ENCODE measurements around the gene LHFPL3. TPM values are rescaled to one million over a fixed set of nuclear protein-coding genes. Genes with fewer than 3 reads are reported as not detected.
"Not testable (repeated sequence)": the region's sequence is repeated elsewhere in the genome, so short reads cannot be mapped to it uniquely, and the experiment has no call there.

Gene LHFPL3
- not detected in 2 replicates for total RNA-seq (2021)
- percentile 2 among the genes with signal in this experiment for Bru-seq, nascent RNA
- BruChase-seq, experiment 1, labeled RNA remaining after a 2-hour chase = percentile 4 among the genes with signal in this experiment
- percentile 8 among the genes with signal in this experiment for BruChase-seq, experiment 2, labeled RNA remaining after a 6-hour chase
- long read RNA-seq = 0 reads

GRCh38 chr7:104328296-104328969 is at the start of gene LHFPL3:
Gene LHFPL3 (plus strand): TSS chr7:104328603.
- no peak within 1 kb of the TSS for H3K4me3 ChIP-seq
- no TSS peak for BruUV-seq (replicated peaks)
- no peak within 1 kb of the TSS for H3K4me2 ChIP-seq
- no peaks in the 10 kb centered on the region for H3K9me2 ChIP-seq (ENCODE audit: insufficient read depth)
- no peaks in the 10 kb centered on the region for H3K36me3 ChIP-seq (ENCODE audit: low read depth)
- ChIA-PET POLR2A (ENCODE audit: unreplicated experiment) (no interaction called here), CTCF (no interaction called here)
- no peak within 1 kb of the TSS for H2AFZ ChIP-seq
- DNase-seq = no peak
- TF ChIP-seq CTCF (conservative IDR thresholded peaks at IDR 0.05) = no peak
- TF ChIP-seq EZH2 (IDR thresholded peaks at IDR 0.05; ENCODE audit: low read depth) = no peak
- peaks cover 20% of the 10 kb centered on the region; the same call in 1 of the 2 replicates for H3K27me3 ChIP-seq (ENCODE audit: insufficient read depth, low read depth)
- H3K79me2 ChIP-seq (ENCODE audit: low read depth) = no peaks in the 10 kb centered on the region
- H3F3A ChIP-seq (ENCODE audit: insufficient read depth, low read depth) = no peaks in the 10 kb centered on the region
- no peak within 1 kb of the TSS for H3K27ac ChIP-seq
- no peaks in the 10 kb centered on the region for H3K9me3 ChIP-seq (ENCODE audit: insufficient read depth, low read depth)
- intact Hi-C loops (cut with micrococcal nuclease; ENCODE audit: unreplicated experiment) = no loop called here
- no peaks in the 10 kb centered on the region for H4K20me1 ChIP-seq (ENCODE audit: insufficient read depth)
- no peaks in the 10 kb centered on the region for H3K4me1 ChIP-seq (replicated peaks; ENCODE audit: insufficient read depth)

- 0 out of 2 replicates have a peak, but pooled peaks cover 11% of the 10 kb centered on the region for H3K27me3 ChIP-seq (ENCODE audit: insufficient read depth, low read depth)
- H2AFZ ChIP-seq; H3K4me1 ChIP-seq (replicated peaks; ENCODE audit: insufficient read depth); DNase-seq; H3K9me3 ChIP-seq (ENCODE audit: insufficient read depth, low read depth); H3K4me3 ChIP-seq; H3K4me2 ChIP-seq; POLR2A ChIA-PET (ENCODE audit: unreplicated experiment); CTCF ChIA-PET; H3F3A ChIP-seq (ENCODE audit: insufficient read depth, low read depth); H3K27ac ChIP-seq; H3K9me2 ChIP-seq (ENCODE audit: insufficient read depth); H3K36me3 ChIP-seq (ENCODE audit: low read depth); H4K20me1 ChIP-seq (ENCODE audit: insufficient read depth); intact Hi-C loops (cut with micrococcal nuclease; ENCODE audit: unreplicated experiment); H3K79me2 ChIP-seq (ENCODE audit: low read depth); BruUV-seq (replicated peaks): not testable (repeated sequence)
Measured at GRCh38 chr7:104281685-104282084, 46.7 kb upstream of the LHFPL3 start.

- H2AFZ ChIP-seq = no peak overlapping the region
- H3K9me2 ChIP-seq (ENCODE audit: insufficient read depth) = no peaks in the 10 kb centered on the region
- H4K20me1 ChIP-seq (ENCODE audit: insufficient read depth) = no peaks in the 10 kb centered on the region
- intact Hi-C loops (cut with micrococcal nuclease; ENCODE audit: unreplicated experiment) = no loop called here
- H3K79me2 ChIP-seq (ENCODE audit: low read depth) = no peaks in the 10 kb centered on the region
- CTCF ChIA-PET = no interaction called here
- H3K27me3 ChIP-seq (ENCODE audit: insufficient read depth, low read depth) = peaks cover 11% of the 10 kb centered on the region; the same call in 1 of the 2 replicates
- no peak overlapping the region for H3K27ac ChIP-seq
- H3K36me3 ChIP-seq (ENCODE audit: low read depth) = no peaks in the 10 kb centered on the region
- no peak for DNase-seq
- no peaks in the 10 kb centered on the region for H3F3A ChIP-seq (ENCODE audit: insufficient read depth, low read depth)
- no peaks in the 10 kb centered on the region for H3K9me3 ChIP-seq (ENCODE audit: insufficient read depth, low read depth)
- H3K4me3 ChIP-seq = no peak overlapping the region
- POLR2A ChIA-PET (ENCODE audit: unreplicated experiment) = no interaction called here
- TF ChIP-seq EZH2 (IDR thresholded peaks at IDR 0.05; ENCODE audit: low read depth) (no peak), CTCF (conservative IDR thresholded peaks at IDR 0.05) (no peak)
- BruUV-seq (replicated peaks) = no TSS peak
- H3K4me1 ChIP-seq (replicated peaks; ENCODE audit: insufficient read depth) = no peaks in the 10 kb centered on the region
- H3K4me2 ChIP-seq = no peak overlapping the region
Measured at GRCh38 chr7:104286839-104287238, 41.6 kb upstream of the LHFPL3 start.
